ENCODE results near the gene PDE7B.

DNA sequence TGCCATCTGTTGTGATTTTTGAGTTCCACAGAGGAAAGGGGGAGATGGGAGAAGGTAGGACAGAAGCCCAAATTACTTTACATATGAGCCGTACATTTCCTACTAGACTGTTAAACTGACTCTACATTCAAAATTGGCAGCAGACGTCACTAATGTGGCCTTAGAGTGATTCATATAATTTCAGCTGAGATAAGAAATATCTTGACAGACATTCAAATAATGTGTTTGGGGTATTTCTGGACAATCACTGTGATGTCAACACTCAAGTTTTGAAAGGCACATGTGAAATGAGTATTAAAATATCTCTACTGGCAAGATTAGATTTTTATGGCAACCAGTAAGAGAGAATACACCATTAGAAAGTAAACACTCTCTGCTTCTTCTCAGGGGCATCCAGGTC is 294.6 kb downstream of the PDE7B start:
- TF ChIP-seq EZH2 (IDR thresholded peaks at IDR 0.05; ENCODE audit: borderline replicate concordance, low read depth, low read length, poor library complexity, severe bottlenecking) (no peak), CTCF (conservative IDR thresholded peaks at IDR 0.05; ENCODE audit: low read depth, low read length) (no peak)

Measured in A673 (cell line).